Measurements from ENCODE around the gene NAALADL2.
"Not testable (repeated sequence)": the region's sequence is repeated elsewhere in the genome, so short reads cannot be mapped to it uniquely, and the experiment has no call there.

NAALADL2 gene

DNA sequence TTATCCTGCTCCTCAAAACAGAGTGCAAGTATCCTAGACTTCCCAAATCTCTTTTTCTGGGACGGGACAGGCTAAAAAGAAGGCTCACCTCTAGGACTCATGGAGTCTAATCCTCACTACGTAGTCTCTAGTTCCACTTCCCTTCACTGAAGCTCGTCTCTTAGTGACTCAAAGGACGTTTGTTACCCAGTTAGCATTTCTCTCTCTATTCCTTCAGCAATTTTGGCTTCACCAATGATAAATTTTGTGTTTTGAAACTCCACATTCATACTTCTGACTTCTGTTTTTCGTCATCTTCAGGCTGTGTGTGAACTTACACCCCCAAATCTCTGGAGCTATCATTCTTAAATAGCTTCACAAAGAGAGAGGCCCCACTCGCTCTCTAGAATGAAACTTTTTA is 627.1 kb downstream of the NAALADL2 start:
- no peak for DNase-seq
- Mint-ChIP-seq H3K4me3 (no peak overlapping the region), H3K36me3 (no peaks in the 10 kb centered on the region), H3K4me1 (no peaks in the 10 kb centered on the region), H3K9me3 (no peaks in the 10 kb centered on the region), H3K27ac (no peak overlapping the region), H3K27me3 (no peaks in the 10 kb centered on the region)
- CTCF ChIA-PET: no interaction called here

DNA sequence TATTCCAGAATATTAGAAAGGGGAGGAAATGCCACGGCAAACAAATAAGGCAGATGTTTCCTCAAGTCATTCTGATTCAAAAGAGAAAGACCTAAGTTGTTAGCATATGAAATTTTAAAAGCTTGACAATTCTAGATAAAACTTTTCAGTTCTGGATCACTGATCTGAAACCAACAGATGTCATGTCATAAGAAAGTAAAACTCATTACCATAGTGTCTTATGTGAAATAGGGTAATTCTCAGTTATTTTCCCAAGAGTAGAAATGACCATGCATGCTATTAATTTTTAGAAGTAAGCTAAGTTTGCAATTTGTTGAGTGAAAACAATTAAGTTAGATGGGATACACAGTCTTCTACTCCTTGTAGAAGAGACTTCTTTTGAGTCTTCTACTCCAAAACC is 630.3 kb downstream of the NAALADL2 start:
- Mint-ChIP-seq H3K4me3 (no peak overlapping the region), H3K4me1 (no peaks in the 10 kb centered on the region), H3K27me3 (no peaks in the 10 kb centered on the region), H3K27ac (no peak overlapping the region), H3K36me3 (no peaks in the 10 kb centered on the region), H3K9me3 (no peaks in the 10 kb centered on the region)
- CTCF ChIA-PET: no interaction called here
- DNase-seq: no peak

DNA sequence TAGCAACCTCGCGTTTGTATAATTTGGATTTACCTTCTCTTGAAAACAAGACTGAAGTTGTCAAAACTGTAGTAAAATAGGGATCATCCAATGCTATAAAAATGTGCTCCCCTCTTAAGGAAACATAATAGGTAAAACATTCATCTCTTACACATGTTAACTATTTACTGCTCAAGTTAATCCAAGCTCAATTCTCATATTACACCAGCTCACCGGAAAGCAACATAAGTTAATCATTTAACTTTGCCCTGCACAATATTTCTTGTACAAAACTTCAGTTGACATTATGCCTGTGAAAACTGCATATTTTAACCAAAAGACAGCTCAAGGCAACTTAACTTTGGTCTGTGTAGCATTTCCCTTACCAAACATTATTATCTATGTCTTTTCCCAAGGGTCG is 634.2 kb downstream of the NAALADL2 start:
- Mint-ChIP-seq H3K4me3 (no peak overlapping the region), H3K36me3 (no peaks in the 10 kb centered on the region), H3K27ac (no peak overlapping the region), H3K27me3 (no peaks in the 10 kb centered on the region), H3K9me3 (no peaks in the 10 kb centered on the region), H3K4me1 (no peaks in the 10 kb centered on the region)
- CTCF ChIA-PET: no interaction called here
- no peak for DNase-seq

GRCh38 chr3:175495331-175495730 is 636.2 kb downstream of the NAALADL2 start:
- no peak overlapping the region for H3K27ac Mint-ChIP-seq
- CTCF ChIA-PET: no interaction called here
- no peaks in the 10 kb centered on the region for H3K4me1 Mint-ChIP-seq
- H3K27me3 Mint-ChIP-seq: no peaks in the 10 kb centered on the region
- H3K36me3 Mint-ChIP-seq: no peaks in the 10 kb centered on the region
- H3K4me3 Mint-ChIP-seq: no peak overlapping the region
- H3K9me3 Mint-ChIP-seq: no peaks in the 10 kb centered on the region
- DNase-seq: no peak

GRCh38 chr3:175502155-175502554 is 643.0 kb downstream of the NAALADL2 start:
- no peak overlapping the region for H3K27ac Mint-ChIP-seq
- no peaks in the 10 kb centered on the region for H3K36me3 Mint-ChIP-seq
- H3K27me3 Mint-ChIP-seq: no peaks in the 10 kb centered on the region
- CTCF ChIA-PET: no interaction called here
- H3K4me3 Mint-ChIP-seq: no peak overlapping the region
- DNase-seq: no peak
- no peaks in the 10 kb centered on the region for H3K9me3 Mint-ChIP-seq
- no peaks in the 10 kb centered on the region for H3K4me1 Mint-ChIP-seq

DNA sequence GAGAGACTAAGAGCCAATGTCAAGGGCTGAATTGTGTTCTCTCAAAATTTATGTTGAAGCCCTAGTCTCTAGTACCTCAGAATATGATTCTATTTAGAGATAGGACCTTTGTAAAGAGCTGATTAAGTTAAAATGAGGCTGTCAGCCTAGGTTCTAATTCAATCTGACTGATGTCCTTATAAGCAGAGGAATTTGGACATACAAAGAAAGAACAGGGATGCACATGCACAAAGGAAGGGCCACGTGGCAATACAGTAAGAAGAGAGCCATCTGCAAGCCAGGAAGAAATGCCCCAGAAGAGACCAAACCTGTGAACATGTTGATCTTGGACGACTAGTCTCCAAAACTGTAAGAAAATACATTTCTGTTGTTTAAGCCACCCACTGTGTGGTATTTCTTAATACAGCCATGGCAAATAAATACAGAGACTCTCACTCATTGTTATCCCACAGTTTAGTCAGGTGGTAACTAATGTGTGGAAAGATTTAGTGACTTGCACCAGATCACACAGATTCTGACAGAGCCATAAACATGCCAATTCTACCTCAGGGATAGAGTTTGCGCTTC is 652.2 kb downstream of the NAALADL2 start:
- H3K36me3 Mint-ChIP-seq: no peaks in the 10 kb centered on the region
- peaks cover 5% of the 10 kb centered on the region for H3K9me3 Mint-ChIP-seq
- CTCF ChIA-PET: no interaction called here
- H3K4me1 Mint-ChIP-seq: no peaks in the 10 kb centered on the region
- no peak for DNase-seq
- H3K27me3 Mint-ChIP-seq: no peaks in the 10 kb centered on the region
- H3K27ac Mint-ChIP-seq: no peak overlapping the region
- H3K4me3 Mint-ChIP-seq: no peak overlapping the region

DNA sequence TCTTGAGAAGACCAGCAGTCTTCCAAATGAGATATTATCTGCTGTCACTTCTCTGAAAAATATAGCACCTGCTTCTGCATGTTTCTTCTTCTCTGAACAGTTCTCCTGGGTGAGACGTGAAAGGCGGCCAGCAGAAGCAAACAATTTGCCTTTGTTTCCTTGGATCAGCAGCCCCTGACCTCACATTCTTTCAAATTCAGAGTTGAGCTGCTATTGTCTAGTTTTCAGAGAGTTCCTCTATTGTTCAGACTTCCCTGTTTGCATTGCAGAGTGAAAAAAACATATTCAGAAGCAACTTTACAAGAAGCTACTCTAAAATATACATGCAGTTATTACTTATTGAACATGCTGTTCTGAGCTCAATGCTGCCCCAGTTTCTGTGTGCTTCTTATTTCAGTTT is 653.6 kb downstream of the NAALADL2 start:
- CTCF ChIA-PET: no interaction called here
- Mint-ChIP-seq H3K9me3 (peaks cover 5% of the 10 kb centered on the region), H3K36me3 (no peaks in the 10 kb centered on the region), H3K27ac (no peak overlapping the region), H3K4me3 (no peak overlapping the region), H3K27me3 (no peaks in the 10 kb centered on the region), H3K4me1 (no peaks in the 10 kb centered on the region)
- DNase-seq: no peak

DNA sequence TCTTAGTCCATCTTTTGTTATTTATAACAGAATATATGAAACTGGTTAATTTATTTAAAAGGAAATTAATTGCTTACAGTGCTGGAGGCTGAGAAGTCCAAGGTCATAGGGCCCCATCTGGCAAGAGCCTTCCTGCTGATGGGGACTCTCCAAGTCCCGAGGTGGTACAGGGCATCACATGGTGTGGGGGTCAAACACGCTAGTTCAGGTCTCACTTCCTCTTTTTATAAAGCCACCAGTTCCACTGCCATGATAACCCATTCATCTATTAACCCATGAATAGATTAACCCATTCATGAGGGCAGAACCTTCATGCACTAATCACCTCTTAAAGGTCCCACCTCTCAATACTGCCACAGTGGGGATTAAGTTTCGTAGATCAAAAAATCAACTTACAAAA is 659.3 kb downstream of the NAALADL2 start:
- H3K27ac Mint-ChIP-seq: no peak overlapping the region

GRCh38 chr3:175521406-175521805 is 662.3 kb downstream of the NAALADL2 start:
- DNase-seq: no peak
- H3K27me3 Mint-ChIP-seq: no peaks in the 10 kb centered on the region
- peaks cover 6% of the 10 kb centered on the region for H3K9me3 Mint-ChIP-seq
- no peaks in the 10 kb centered on the region for H3K36me3 Mint-ChIP-seq
- no peak overlapping the region for H3K4me3 Mint-ChIP-seq
- CTCF ChIA-PET: no interaction called here
- H3K4me1 Mint-ChIP-seq: no peaks in the 10 kb centered on the region
- no peak overlapping the region for H3K27ac Mint-ChIP-seq

More for the DNA sequence above, 659.3 kb downstream of the NAALADL2 start:
- no peaks in the 10 kb centered on the region for H3K4me1 Mint-ChIP-seq
- DNase-seq: no peak
- H3K36me3 Mint-ChIP-seq: no peaks in the 10 kb centered on the region
- peaks cover 7% of the 10 kb centered on the region for H3K9me3 Mint-ChIP-seq
- no peak overlapping the region for H3K4me3 Mint-ChIP-seq
- CTCF ChIA-PET: no interaction called here
- no peaks in the 10 kb centered on the region for H3K27me3 Mint-ChIP-seq

GRCh38 chr3:175526191-175526590 is 667.1 kb downstream of the NAALADL2 start:
- CTCF ChIA-PET: no interaction called here
- H3K9me3 Mint-ChIP-seq: peaks cover 6% of the 10 kb centered on the region
- H3K36me3 Mint-ChIP-seq: no peaks in the 10 kb centered on the region

DNA sequence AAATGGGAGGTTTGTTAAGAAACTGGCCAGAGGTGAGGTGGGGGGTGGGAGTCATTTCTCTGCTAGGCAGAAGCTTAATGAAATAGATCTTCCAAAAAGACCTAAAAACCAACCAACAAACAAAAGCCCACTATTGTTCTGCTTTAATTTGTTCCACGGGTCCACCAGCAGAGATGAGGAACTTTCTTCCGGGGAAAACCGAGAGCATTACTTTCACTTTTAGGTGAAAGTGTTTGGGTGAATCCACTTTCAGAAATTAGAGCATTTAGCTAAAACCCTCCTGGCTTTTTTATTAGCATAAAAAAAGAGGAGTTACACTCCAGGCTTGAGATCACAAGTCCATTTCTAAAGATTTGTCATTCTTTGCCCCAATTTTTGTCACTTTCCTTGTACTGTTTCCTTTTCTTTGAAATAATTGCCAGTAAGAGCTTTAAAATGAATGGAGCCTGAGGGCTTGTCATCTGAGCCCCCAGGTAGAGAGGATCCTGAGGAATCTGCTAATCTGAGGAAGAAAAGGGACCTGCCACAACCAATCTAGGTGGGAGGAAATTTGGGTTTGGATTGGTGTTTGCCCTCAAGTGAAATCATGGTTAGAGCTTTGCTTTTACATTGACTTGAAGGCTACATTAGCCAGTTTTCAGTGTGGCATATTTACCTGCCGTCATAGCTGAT is 667.6 kb downstream of the NAALADL2 start:
- H3K36me3 Mint-ChIP-seq: no peaks in the 10 kb centered on the region
- H3K27me3 Mint-ChIP-seq: no peaks in the 10 kb centered on the region
- H3K9me3 Mint-ChIP-seq: peaks cover 4% of the 10 kb centered on the region
- no peak overlapping the region for H3K27ac Mint-ChIP-seq
- H3K4me3 Mint-ChIP-seq: peak overlapping the region; percentile 38
- CTCF ChIA-PET: no interaction called here
- DNase-seq: no peak
- H3K4me1 Mint-ChIP-seq: no peaks in the 10 kb centered on the region

More at GRCh38 chr3:175526191-175526590, 667.1 kb downstream of the NAALADL2 start:
- H3K27ac Mint-ChIP-seq: no peak overlapping the region
- H3K4me3 Mint-ChIP-seq: no peak overlapping the region
- no peaks in the 10 kb centered on the region for H3K27me3 Mint-ChIP-seq
- DNase-seq: no peak
- H3K4me1 Mint-ChIP-seq: no peaks in the 10 kb centered on the region

DNA sequence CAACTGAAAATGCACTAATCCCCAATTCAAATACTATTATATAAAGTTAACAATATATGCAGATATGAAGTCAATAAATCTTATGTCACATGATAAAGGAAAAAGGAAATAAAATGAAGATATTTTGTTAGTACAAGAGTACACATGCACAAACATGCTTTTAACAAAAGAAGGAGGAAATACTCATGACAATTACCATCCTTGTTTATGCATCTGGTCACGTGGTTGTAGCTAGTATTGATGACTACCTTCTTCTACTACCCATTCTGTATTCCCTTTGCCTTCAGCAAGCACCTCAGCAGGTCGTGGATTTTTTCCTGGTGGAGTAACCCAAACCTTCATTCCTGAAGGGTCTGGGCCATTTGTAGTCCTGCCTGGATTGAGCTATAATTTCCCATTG is 669.6 kb downstream of the NAALADL2 start:
- H3K9me3 Mint-ChIP-seq, DNase-seq, H3K36me3 Mint-ChIP-seq, H3K4me3 Mint-ChIP-seq, H3K4me1 Mint-ChIP-seq, CTCF ChIA-PET, H3K27me3 Mint-ChIP-seq, H3K27ac Mint-ChIP-seq: not testable (repeated sequence)

DNA sequence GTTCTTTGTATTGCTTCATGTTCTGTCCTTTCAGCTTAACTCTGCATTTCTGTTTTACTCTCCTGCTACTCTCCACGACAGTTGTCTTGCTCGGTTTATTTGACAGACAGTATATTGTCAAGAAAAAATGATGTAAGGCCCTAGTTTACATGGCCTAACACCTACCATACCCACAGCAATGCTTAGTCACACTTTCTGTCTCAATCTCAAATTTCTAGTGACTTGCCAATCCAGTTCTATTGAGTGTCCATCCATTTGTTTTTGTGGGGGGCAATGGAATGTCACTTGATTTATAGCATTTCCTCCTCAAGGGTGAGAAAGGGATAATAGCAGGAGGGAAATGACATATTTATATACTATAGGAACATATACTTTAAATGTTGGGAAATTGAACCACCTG is 676.2 kb downstream of the NAALADL2 start:
- no peak overlapping the region for H3K4me3 Mint-ChIP-seq
- CTCF ChIA-PET: no interaction called here
- H3K36me3 Mint-ChIP-seq: no peaks in the 10 kb centered on the region
- peaks cover 7% of the 10 kb centered on the region for H3K9me3 Mint-ChIP-seq
- no peaks in the 10 kb centered on the region for H3K27me3 Mint-ChIP-seq
- H3K4me1 Mint-ChIP-seq: no peaks in the 10 kb centered on the region
- no peak overlapping the region for H3K27ac Mint-ChIP-seq
- DNase-seq: no peak

- H3K4me3 Mint-ChIP-seq: no peak overlapping the region
- no peaks in the 10 kb centered on the region for H3K36me3 Mint-ChIP-seq
- H3K27ac Mint-ChIP-seq: no peak overlapping the region
- no peak for DNase-seq
- no peaks in the 10 kb centered on the region for H3K4me1 Mint-ChIP-seq
- no peaks in the 10 kb centered on the region for H3K27me3 Mint-ChIP-seq
- peaks cover 11% of the 10 kb centered on the region for H3K9me3 Mint-ChIP-seq
- CTCF ChIA-PET: no interaction called here
Observed at GRCh38 chr3:175546115-175546514, 687.0 kb downstream of the NAALADL2 start.

- no peak overlapping the region for H3K4me3 Mint-ChIP-seq
- CTCF ChIA-PET: no interaction called here
Observed at GRCh38 chr3:175552929-175553328, 693.8 kb downstream of the NAALADL2 start.

GRCh38 chr3:175554801-175555200 is 695.7 kb downstream of the NAALADL2 start:
- no peak for DNase-seq
- H3K9me3 Mint-ChIP-seq: peaks cover 9% of the 10 kb centered on the region
- H3K4me3 Mint-ChIP-seq: no peak overlapping the region
- H3K36me3 Mint-ChIP-seq: no peaks in the 10 kb centered on the region
- no peaks in the 10 kb centered on the region for H3K4me1 Mint-ChIP-seq
- no peak overlapping the region for H3K27ac Mint-ChIP-seq
- no peaks in the 10 kb centered on the region for H3K27me3 Mint-ChIP-seq
- CTCF ChIA-PET: no interaction called here

More at GRCh38 chr3:175552929-175553328, 693.8 kb downstream of the NAALADL2 start:
- Mint-ChIP-seq H3K36me3 (no peaks in the 10 kb centered on the region), H3K9me3 (peaks cover 9% of the 10 kb centered on the region), H3K27ac (no peak overlapping the region), H3K4me1 (no peaks in the 10 kb centered on the region), H3K27me3 (no peaks in the 10 kb centered on the region)
- no peak for DNase-seq

Data from activated naive CD4-positive, alpha-beta T cell treated with anti-CD3 and anti-CD28 coated beads, Interleukin-2, amount 10 ng/mL, durations not matched to agents 7 days and 5 days (primary cell).